HG03139 (cell line): ENCODE measurements around the gene FMNL2.

Experiments
- ATAC-seq: cut with Tn5 transposase; IDR thresholded peaks from one replicate; pipeline ENCODE4 v1.9.1; 2021; ENCODE audit not compliant: unreplicated experiment

FMNL2 gene

GRCh38 chr2:152400607-152401214, 65.7 kb downstream of the FMNL2 start:
- no peak for ATAC-seq

- no peak for ATAC-seq
Observed at GRCh38 chr2:152402780-152403759, 68.1 kb downstream of the FMNL2 start.

GRCh38 chr2:152405206-152406118, 70.5 kb downstream of the FMNL2 start:
- ATAC-seq: no peak

- ATAC-seq: no peak
Observed at GRCh38 chr2:152406119-152406835, 71.3 kb downstream of the FMNL2 start.

GRCh38 chr2:152406836-152407161, 71.8 kb downstream of the FMNL2 start:
- no peak for ATAC-seq

- ATAC-seq: peak; percentile 76
Observed at GRCh38 chr2:152407204-152407721, 72.3 kb downstream of the FMNL2 start.

- no peak for ATAC-seq
Observed at GRCh38 chr2:152407806-152408205, 72.8 kb downstream of the FMNL2 start.

GRCh38 chr2:152408254-152408653, 73.3 kb downstream of the FMNL2 start:
- no peak for ATAC-seq

GRCh38 chr2:152409386-152410164, 74.6 kb downstream of the FMNL2 start:
- ATAC-seq: no peak

- no peak for ATAC-seq
Observed at GRCh38 chr2:152410165-152410597, 75.2 kb downstream of the FMNL2 start.

GRCh38 chr2:152411154-152411553, 76.2 kb downstream of the FMNL2 start:
- no peak for ATAC-seq

GRCh38 chr2:152413228-152414030, 78.5 kb downstream of the FMNL2 start:
- no peak for ATAC-seq

GRCh38 chr2:152415231-152415642, 80.3 kb downstream of the FMNL2 start:
- no peak for ATAC-seq

GRCh38 chr2:152415796-152416195, 80.8 kb downstream of the FMNL2 start:
- no peak for ATAC-seq

GRCh38 chr2:152418688-152419087, 83.7 kb downstream of the FMNL2 start:
- no peak for ATAC-seq

GRCh38 chr2:152419944-152420343, 85.0 kb downstream of the FMNL2 start:
- ATAC-seq: no peak

GRCh38 chr2:152420363-152420762, 85.4 kb downstream of the FMNL2 start:
- ATAC-seq: no peak

- ATAC-seq: no peak
Observed at GRCh38 chr2:152420936-152421335, 86.0 kb downstream of the FMNL2 start.
